GM23338 (cell line): Measurements from ENCODE around the gene CPXM2. TPM values are rescaled to one million over a fixed set of nuclear protein-coding genes. Genes with fewer than 3 reads are reported as not detected.

Experiments
- ATAC-seq: fragments of 200-7000 bp; cut with Tn5 transposase; 3 replicates; pipeline ENCODE4 v1.9.1; 2020
- DNase-seq: peaks from one replicate; pipeline ENCODE4 v3.0.0-alpha.2; 2015; ENCODE audit warnings: low spot score
- H2AFZ ChIP-seq: fragments of 200-600 bp; sonication (generic); 2 replicates; pipeline ENCODE4 v1.8.0; 2016; ENCODE audit warnings: antibody characterized with exemption, mild to moderate bottlenecking, moderate library complexity
- H3F3A ChIP-seq: fragments of 200-600 bp; sonication (generic); replicated peaks from 2 replicates; pipeline ENCODE4 v1.8.0; 2017; ENCODE audit warnings: antibody characterized with exemption, mixed run types, low read depth
- H3K27ac ChIP-seq: fragments of 200-600 bp; sonication (generic); 2 replicates; pipeline ENCODE4 v1.6.1; 2016; ENCODE audit warnings: low read depth
- H3K27me3 ChIP-seq: fragments of 200-600 bp; sonication (generic); 2 replicates; pipeline ENCODE4 v1.8.0; 2016; ENCODE audit warnings: mild to moderate bottlenecking, mixed run types, moderate library complexity; ENCODE audit not compliant: insufficient read depth
- H3K36me3 ChIP-seq: fragments of 200-600 bp; sonication (generic); 2 replicates; pipeline ENCODE4 v1.8.0; 2016; ENCODE audit warnings: mild to moderate bottlenecking; ENCODE audit not compliant: insufficient read depth
- H3K4me1 ChIP-seq: fragments of 200-600 bp; sonication (generic); 2 replicates; pipeline ENCODE4 v1.8.0; 2016; ENCODE audit warnings: mild to moderate bottlenecking, moderate library complexity; ENCODE audit not compliant: insufficient read depth
- H3K4me2 ChIP-seq: fragments of 200-600 bp; sonication (generic); 2 replicates; pipeline ENCODE4 v1.7.1; 2017; ENCODE audit warnings: mixed run types
- H3K4me3 ChIP-seq: fragments of 200-600 bp; sonication (generic); 2 replicates; pipeline ENCODE4 v1.6.1; 2016; ENCODE audit warnings: mixed run types
- H3K79me2 ChIP-seq: fragments of 200-600 bp; sonication (generic); replicated peaks from 2 replicates; pipeline ENCODE4 v1.8.0; 2017; ENCODE audit warnings: mild to moderate bottlenecking; ENCODE audit not compliant: insufficient read depth
- H3K9me2 ChIP-seq: fragments of 200-600 bp; sonication (generic); 2 replicates; pipeline ENCODE4 v1.8.0; 2017; ENCODE audit not compliant: insufficient read depth
- H4K20me1 ChIP-seq: fragments of 200-600 bp; sonication (generic); replicated peaks from 2 replicates; pipeline ENCODE4 v1.8.0; 2017; ENCODE audit warnings: mild to moderate bottlenecking; ENCODE audit not compliant: insufficient read depth
- H3K27ac Mint-ChIP-seq: 2 replicates; pipeline ENCODE4 v1.8.0; 2020; ENCODE audit warnings: inconsistent platforms, mild to moderate bottlenecking, moderate library complexity, mixed read lengths
- H3K27me3 Mint-ChIP-seq: 3 replicates; pipeline ENCODE4 v1.8.0; 2022; ENCODE audit warnings: low read depth, mild to moderate bottlenecking, moderate library complexity, mixed read lengths, inconsistent platforms; ENCODE audit not compliant: insufficient read depth, poor library complexity
- H3K36me3 Mint-ChIP-seq: 3 replicates; pipeline ENCODE4 v1.8.0; 2021; ENCODE audit warnings: low read depth, mild to moderate bottlenecking, inconsistent platforms, moderate library complexity, mixed read lengths
- H3K4me1 Mint-ChIP-seq: 3 replicates; pipeline ENCODE4 v1.8.0; 2020; ENCODE audit warnings: mild to moderate bottlenecking, inconsistent platforms, mixed read lengths
- H3K4me3 Mint-ChIP-seq: 3 replicates; pipeline ENCODE4 v1.8.0; 2021; ENCODE audit warnings: moderate library complexity, mild to moderate bottlenecking, inconsistent platforms, mixed read lengths
- H3K9me3 Mint-ChIP-seq: 3 replicates; pipeline ENCODE4 v1.8.0; 2020; ENCODE audit warnings: moderate library complexity, mild to moderate bottlenecking, inconsistent platforms, mixed read lengths
- CREB1 ChIP-seq: fragments of 250-450 bp; sonication (Bioruptor Pico); IDR thresholded peaks from 2 replicates; pipeline ENCODE4 v1.5.0; 2020; ENCODE audit warnings: low read depth, mild to moderate bottlenecking, moderate library complexity
- CTCF ChIP-seq, 2 experiments: fragments of 200-600 bp in 1 of 2; sonication (generic) in 1 of 2; conservative IDR thresholded peaks; 2 replicates each; pipeline versions ENCODE4 v1.5.1 to v1.6.1; 2016 to 2017; ENCODE audit warnings: antibody characterized with exemption in 2 of 2, low read depth in 2 of 2, mild to moderate bottlenecking in 2 of 2, moderate library complexity in 1 of 2
- ETS1 ChIP-seq: IDR thresholded peaks from 2 replicates; pipeline ENCODE4 v1.6.1; 2016; ENCODE audit warnings: antibody characterized with exemption
- EZH2 ChIP-seq: fragments of 200-600 bp; sonication (generic); IDR thresholded peaks from one replicate; pipeline ENCODE4 v1.8.0; 2017; ENCODE audit warnings: antibody characterized with exemption, mild to moderate bottlenecking, low read depth; ENCODE audit not compliant: unreplicated experiment
- EZH2phosphoT487 ChIP-seq: fragments of 200-600 bp; sonication (generic); IDR thresholded peaks from one replicate; pipeline ENCODE4 v1.8.1; 2018; ENCODE audit warnings: antibody characterized with exemption; ENCODE audit not compliant: unreplicated experiment
- JUNB ChIP-seq: IDR thresholded peaks from one replicate; pipeline ENCODE4 v1.6.1; 2016; ENCODE audit warnings: antibody characterized with exemption; ENCODE audit not compliant: unreplicated experiment
- NANOG ChIP-seq: IDR thresholded peaks from 2 replicates; pipeline ENCODE4 v1.6.1; 2016; ENCODE audit warnings: antibody characterized with exemption, borderline replicate concordance
- POLR2AphosphoS5 ChIP-seq: IDR thresholded peaks from 2 replicates; pipeline ENCODE4 v1.6.1; 2016; ENCODE audit warnings: antibody characterized with exemption, low read depth
- REST ChIP-seq: IDR thresholded peaks from one replicate; pipeline ENCODE4 v1.6.1; 2018; ENCODE audit warnings: antibody characterized with exemption; ENCODE audit not compliant: unreplicated experiment
- STAT1 ChIP-seq: IDR thresholded peaks from one replicate; pipeline ENCODE4 v1.6.1; 2016; ENCODE audit warnings: antibody characterized with exemption; ENCODE audit not compliant: unreplicated experiment
- ZNF114 ChIP-seq: fragments of 250-450 bp; sonication (Bioruptor Pico); IDR thresholded peaks from 2 replicates; pipeline ENCODE4 v1.5.0; 2020; ENCODE audit warnings: mild to moderate bottlenecking, moderate library complexity
- ZNF331 ChIP-seq: fragments of 250-450 bp; sonication (Bioruptor Pico); IDR thresholded peaks from 2 replicates; pipeline ENCODE4 v1.5.0; 2020; ENCODE audit warnings: low read depth, mild to moderate bottlenecking, moderate library complexity
- polyA plus RNA-seq: library from polyadenylated mRNA; unstranded; fragments of >200 nt; fragmentation: Nextera tagmentation; extraction: Ambion mirVana; gene quantifications from 2 replicates; pipeline ENCODE4 v1.2.1, GENCODE V29; 2016
- total RNA-seq: library from RNA; depleted of rRNA; stranded (reverse); fragments of >200 nt; shearing (Covaris generic); gene quantifications from 2 replicates; pipeline ENCODE4 v1.2.3, GENCODE V29; 2014

The CPXM2 gene
- total and polyA plus RNA-seq, 2 experiments from 2014 or later: 1.6 to 8.1 TPM

GRCh38 chr10:123759041-123759440, 132.6 kb downstream of the CPXM2 start:
- no peak overlapping the region for H3K27ac ChIP-seq
- H3K4me2 ChIP-seq: no peak overlapping the region
- H3K79me2 ChIP-seq: no peaks in the 10 kb centered on the region
- no peak overlapping the region for H2AFZ ChIP-seq
- ATAC-seq (no peak), DNase-seq (no peak)
- H3K9me2 ChIP-seq: no peaks in the 10 kb centered on the region
- peaks cover 26% of the 10 kb centered on the region for H3K4me1 ChIP-seq
- TF ChIP-seq ETS1 (no peak), REST (no peak), ZNF114 (CRISPR knock-in tag) (no peak), JUNB (no peak), ZNF331 (CRISPR knock-in tag) (no peak)
- no peaks in the 10 kb centered on the region for H3K36me3 ChIP-seq
- no peaks in the 10 kb centered on the region for H3K27me3 ChIP-seq
- Mint-ChIP-seq H3K4me1 (peaks cover 36% of the 10 kb centered on the region), H3K9me3 (no peaks in the 10 kb centered on the region), H3K4me3 (no peak overlapping the region), H3K36me3 (no peaks in the 10 kb centered on the region), H3K27ac (no peak overlapping the region), H3K27me3 (peaks cover 2% of the 10 kb centered on the region)
- H4K20me1 ChIP-seq: no peaks in the 10 kb centered on the region; the same call in 1 of the 2 replicates
- no peak overlapping the region for H3K4me3 ChIP-seq
- 0 out of 2 replicates have a peak, but pooled peaks cover 3% of the 10 kb centered on the region for H3F3A ChIP-seq

GRCh38 chr10:123757853-123758252, 133.8 kb downstream of the CPXM2 start:
- H4K20me1 ChIP-seq: no peaks in the 10 kb centered on the region; the same call in 1 of the 2 replicates
- H3K27me3 Mint-ChIP-seq: peaks cover 2% of the 10 kb centered on the region
- TF ChIP-seq REST (no peak), EZH2 (no peak), ZNF114 (CRISPR knock-in tag) (no peak), ETS1 (no peak), CTCF (conservative IDR thresholded peaks at IDR 0.05; ENCODE audit: low read depth in 2 of 2) (no peak), POLR2AphosphoS5 (no peak), STAT1 (no peak), ZNF331 (CRISPR knock-in tag) (no peak), JUNB (no peak), EZH2phosphoT487 (no peak), CREB1 (CRISPR knock-in tag) (no peak), NANOG (no peak)

More at GRCh38 chr10:123757853-123758252, 133.8 kb downstream of the CPXM2 start:
- Mint-ChIP-seq H3K27ac (no peak overlapping the region), H3K36me3 (no peaks in the 10 kb centered on the region), H3K9me3 (no peaks in the 10 kb centered on the region), H3K4me3 (no peak overlapping the region), H3K4me1 (peaks cover 38% of the 10 kb centered on the region)
- DNase-seq (no peak), ATAC-seq (no peak)
- Histone ChIP-seq H3K4me1 (peaks cover 30% of the 10 kb centered on the region), H3K27ac (no peak overlapping the region), H3K36me3 (no peaks in the 10 kb centered on the region), H3F3A (0 out of 2 replicates have a peak, but pooled peaks cover 3% of the 10 kb centered on the region), H2AFZ (no peak overlapping the region), H3K4me2 (no peak overlapping the region), H3K4me3 (no peak overlapping the region), H3K79me2 (no peaks in the 10 kb centered on the region), H3K9me2 (no peaks in the 10 kb centered on the region), H3K27me3 (no peaks in the 10 kb centered on the region)
